GM11168 (cell line): ENCODE measurements around the gene TFEB.

Source experiments
- in situ Hi-C: fragments of 300-500 bp; cut with MboI; formaldehyde crosslinking; loops from one replicate; pipeline ENCODE4 v1.12.0; 2022; ENCODE audit warnings: low sequenced_read_pairs; ENCODE audit not compliant: unreplicated experiment

TFEB gene

GRCh38 chr6:41694815-41695526, 40.4 kb downstream of the TFEB start:
- in situ Hi-C loops = no loop called here

DNA sequence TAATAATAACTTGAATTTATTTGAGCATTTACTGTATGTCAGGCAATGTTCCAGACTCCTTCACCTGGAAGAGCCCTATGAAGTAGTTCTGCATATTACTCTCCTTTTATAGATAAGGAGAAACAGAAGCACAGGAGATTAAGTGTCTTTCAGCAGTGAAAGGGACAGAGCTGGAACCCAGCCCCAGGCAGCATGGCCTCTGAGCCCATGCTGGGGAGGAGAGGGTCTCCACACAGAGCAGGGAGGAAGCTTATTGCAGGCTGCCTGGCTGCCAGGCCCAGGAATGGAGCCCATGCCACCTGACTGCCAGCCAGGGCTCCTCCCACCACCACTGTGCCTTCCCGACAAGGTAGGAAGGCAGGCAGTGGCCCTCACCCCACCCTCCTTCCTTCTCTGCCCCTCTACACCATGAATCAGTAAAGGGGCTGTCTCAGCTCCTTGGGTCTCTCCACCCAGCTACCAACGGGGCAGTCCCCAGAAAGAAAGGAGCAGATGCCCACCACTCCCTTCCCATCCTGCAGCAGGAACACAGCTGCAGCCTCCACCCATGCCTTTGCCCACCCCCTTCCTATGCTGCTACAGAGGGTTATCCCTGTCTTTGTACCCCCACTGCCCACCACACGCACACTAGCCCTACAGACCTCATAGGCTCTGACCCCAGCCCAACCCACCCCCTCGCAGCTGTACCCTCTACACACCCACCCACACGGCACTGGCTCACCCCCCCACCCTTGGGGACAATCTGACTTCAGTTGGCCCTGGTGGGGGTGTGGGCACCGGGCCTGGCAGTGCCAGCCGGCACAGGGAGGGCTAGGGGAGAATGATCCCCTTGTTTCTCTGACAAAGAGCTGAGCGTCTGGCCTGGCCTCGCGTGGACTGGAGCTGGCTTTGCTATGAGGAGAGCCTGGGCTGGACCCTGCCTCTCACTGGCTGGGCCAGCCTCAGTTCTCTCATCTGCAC, 41.8 kb downstream of the TFEB start:
- in situ Hi-C loops = no loop called here

DNA sequence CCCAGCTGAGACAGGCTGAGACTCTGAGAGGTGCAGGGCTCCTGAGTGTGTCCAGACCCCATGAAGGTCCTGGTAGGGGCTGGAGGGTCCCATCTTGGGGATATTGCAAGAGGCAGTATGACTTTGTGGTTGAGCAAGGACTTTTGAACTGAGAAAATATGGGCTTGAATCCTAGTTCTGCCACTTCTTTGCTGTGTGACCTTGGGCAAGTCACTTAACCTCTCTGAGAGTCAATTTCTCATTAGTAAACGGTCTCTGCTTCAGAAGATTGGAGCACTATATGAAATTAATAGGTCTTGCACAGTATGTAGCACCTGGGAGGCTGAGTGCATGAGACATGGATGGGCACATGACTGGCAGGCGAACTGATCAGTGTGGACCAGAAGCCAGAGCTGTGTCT, 42.7 kb downstream of the TFEB start:
- in situ Hi-C loops = no loop called here

GRCh38 chr6:41692080-41692675, 43.2 kb downstream of the TFEB start:
- in situ Hi-C loops = no loop called here

DNA sequence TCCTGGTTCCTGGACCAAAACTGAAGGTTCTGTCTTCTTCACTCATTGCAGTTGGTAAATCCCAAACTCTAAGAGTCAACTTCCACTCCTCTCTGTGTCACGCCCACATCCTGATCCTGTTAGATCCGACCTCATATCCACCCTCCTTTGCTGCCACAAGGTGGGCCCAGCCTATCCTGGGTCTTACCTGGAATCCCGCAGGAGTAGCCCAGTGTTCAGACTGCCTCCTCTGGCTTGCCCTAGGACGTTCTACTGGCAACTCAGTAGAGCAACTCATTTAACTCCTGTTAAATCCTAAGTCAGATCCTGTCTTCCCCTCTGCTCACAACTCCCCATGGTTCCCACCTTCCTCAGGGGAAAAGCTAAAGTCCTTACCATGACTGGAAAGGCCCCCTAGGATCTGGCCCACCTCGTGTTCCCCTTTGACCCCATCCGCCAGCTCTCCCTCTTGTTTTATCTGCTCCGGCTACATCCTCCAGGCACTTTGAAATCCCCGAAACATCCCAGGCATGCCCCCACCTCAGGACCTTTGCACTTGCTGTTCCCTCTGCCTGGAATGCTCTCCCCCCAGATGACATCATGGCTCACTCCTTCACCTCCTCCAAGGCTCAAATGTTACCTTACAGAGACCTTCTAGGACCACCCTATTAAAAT, 43.9 kb downstream of the TFEB start:
- in situ Hi-C loops = no loop called here

GRCh38 chr6:41690541-41691330, 44.7 kb downstream of the TFEB start:
- in situ Hi-C loops = no loop called here

DNA sequence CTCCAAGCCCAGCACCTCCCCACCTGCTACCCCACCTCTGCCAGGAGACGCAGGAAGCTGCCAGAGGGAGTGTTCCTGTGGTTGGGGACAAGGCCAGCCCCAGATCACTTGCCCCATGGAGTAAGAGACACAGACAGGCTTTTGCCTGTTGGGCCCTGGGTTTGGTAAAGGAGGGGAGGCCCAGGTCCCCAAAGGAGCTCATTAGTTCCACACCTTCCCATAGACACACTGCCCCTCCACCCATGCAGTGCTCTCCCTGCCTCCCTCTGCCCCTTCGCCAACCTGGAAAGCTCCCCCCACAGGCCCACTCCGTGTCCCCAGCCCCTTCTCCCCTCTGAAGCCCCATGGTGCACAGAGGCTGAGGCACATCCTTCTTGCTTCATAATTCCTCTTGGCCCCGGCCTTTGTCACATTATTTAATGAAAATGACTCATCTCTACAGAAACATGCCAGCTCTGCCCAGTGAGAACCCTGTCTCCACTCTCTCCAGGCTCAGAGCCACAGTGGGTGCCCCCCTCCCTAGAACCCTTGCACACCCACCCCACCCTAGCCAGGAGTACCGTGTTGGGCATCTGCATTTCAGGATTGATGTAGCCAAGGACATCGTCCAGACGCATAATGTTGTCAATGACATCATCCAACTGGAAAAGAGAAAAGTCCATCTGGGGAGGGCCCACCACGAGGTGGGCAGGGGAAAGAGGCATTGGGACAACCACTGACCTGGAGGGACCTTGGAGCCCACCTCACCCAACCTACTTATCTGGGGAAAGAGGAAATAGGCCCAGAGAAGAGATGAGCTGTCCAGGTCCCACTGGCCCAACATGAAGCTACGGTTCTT, 46.0 kb downstream of the TFEB start:
- in situ Hi-C loops = no loop called here

DNA sequence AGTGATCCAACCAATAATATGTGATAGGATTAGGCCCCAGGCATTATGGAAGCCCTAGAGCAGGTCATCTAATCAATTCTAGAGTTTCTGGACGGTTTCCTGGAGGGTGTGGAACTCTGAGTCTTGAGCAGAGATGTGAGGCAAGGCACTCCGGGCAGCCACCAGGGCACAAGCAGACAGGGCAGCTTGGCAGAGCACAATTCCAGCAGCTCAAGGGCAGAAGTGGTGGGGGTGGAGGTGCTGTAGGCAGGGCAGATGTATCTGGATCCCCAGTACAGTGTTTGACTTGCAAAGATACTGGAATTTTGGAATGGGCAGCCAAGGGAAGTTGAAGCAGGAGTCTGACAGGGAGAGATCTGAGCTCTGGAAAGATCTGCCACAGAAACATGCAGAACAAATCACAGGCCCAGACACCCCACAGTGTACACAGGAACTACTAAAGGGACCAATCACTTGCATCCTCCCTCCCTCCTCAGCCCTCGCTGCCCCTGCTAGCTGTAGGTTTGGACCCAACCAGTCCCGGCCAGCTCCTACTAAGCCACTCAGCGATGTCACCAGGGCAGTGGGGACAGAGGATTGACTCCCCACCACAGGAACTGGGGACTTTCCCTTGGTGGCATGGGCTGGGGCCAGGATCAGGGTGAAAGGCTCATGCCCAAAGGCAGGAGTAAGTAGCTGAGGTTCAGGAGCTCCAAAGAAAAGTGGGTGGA, 47.0 kb downstream of the TFEB start:
- in situ Hi-C loops = no loop called here

DNA sequence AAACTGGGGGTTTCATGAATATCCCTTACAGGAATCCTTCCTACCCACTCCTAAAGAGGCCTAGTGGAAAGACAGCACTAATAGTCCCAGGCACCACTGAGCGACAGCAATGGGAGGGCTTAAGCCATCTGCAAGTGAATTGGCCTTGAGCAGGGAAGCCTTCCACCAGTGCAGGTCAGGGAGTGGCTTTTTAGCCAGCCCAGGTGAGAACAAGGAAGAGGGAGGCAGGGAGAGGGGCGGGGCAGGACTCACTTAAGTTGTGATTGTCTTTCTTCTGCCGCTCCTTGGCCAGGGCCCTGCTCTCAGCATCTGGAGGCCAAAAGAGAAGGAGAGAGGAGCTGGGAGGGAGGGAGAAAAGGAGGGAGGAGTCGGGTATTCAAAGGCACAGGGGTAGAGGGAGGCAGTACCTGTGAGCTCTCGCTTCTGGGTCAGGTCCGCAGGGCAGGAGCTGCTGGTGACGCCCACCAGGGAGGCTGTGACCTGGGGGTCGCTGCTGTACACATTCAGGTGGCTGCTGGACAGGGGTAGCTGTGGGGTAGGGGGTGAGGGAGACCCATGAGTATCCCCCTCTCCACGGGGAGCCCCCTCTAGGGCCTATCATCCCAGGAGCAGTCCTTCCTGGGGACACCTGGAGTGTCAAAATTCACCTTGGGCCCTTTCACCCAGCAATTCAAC, 47.8 kb downstream of the TFEB start:
- in situ Hi-C loops = no loop called here

GRCh38 chr6:41685641-41686380, 49.6 kb downstream of the TFEB start:
- in situ Hi-C loops = no loop called here

- in situ Hi-C loops = no loop called here
Measured at GRCh38 chr6:41684311-41685180, 50.9 kb downstream of the TFEB start.

DNA sequence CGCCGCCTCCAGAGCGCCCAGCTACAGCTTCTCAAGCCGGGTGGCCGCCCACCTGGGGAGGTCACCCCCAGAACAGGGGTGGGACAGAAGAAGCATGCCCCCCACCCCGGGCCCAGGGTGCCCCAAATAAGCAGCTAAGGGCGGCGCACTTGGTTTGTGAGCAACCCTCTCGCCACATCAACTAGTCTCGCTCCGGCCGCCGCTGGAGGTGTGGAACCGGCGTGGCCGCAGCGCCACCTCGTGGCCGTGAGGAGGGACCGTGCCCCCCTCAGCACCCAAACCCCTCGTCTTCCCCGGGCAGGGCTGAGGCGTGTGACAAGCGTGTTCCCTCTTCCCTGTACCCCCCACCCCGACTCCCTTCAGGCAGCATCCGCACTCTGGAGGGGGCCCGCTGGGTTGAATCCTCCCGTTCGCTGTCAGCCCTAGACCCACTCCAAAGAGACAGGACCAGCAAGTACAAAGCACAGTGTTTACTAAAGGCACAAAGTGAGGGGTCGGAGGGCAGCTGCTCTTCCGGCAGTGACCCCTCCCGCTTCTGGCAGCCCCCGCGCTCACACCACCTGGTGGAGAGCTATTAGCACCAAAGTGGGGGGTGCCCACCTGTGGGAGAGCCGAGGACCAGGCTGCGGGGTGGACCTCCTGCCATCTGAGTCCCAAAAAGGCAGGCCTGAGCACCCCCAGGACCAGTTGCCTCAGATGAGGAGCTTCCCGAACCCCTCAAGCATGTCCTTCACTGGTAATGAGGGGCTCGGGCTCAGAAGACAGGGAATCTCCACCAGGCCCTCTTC, 51.7 kb downstream of the TFEB start:
- in situ Hi-C loops = no loop called here

- in situ Hi-C loops = no loop called here
Measured at GRCh38 chr6:41683273-41683522, 52.2 kb downstream of the TFEB start.

GRCh38 chr6:41682497-41683272, 52.7 kb downstream of the TFEB start:
- in situ Hi-C loops = no loop called here

DNA sequence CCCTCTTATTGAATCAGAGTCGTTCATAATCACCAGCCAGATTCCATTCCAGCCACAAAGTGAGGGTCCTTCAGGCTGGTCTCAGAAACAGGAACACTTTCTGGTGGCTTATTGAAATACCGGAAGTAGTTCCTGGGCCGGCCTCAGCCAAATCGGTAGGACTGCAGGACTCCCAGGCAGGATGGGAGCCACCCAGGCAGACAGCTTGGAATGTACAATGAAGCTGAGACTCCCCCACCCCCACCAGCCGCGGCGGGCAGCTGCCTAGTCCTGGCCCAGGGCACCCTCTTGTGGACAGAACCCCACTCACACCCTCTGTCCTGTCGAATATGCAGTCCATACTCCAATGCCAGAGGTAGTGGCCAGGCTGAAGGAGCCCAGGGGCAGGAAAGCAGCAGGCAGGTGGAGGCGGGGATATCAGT, 53.3 kb downstream of the TFEB start:
- in situ Hi-C loops = no loop called here
